Measurements from ENCODE around the gene SLC26A4. TPM values are rescaled to one million over a fixed set of nuclear protein-coding genes. Genes with fewer than 3 reads are reported as not detected.

Gene SLC26A4
- total and polyA plus RNA-seq, 10 of the 15 experiments (the other 5 are each of a cell fraction or from before 2014, with no cell fraction given), result 0.01 to 0.18 (median 0.08) TPM; not detected in 5

DNA sequence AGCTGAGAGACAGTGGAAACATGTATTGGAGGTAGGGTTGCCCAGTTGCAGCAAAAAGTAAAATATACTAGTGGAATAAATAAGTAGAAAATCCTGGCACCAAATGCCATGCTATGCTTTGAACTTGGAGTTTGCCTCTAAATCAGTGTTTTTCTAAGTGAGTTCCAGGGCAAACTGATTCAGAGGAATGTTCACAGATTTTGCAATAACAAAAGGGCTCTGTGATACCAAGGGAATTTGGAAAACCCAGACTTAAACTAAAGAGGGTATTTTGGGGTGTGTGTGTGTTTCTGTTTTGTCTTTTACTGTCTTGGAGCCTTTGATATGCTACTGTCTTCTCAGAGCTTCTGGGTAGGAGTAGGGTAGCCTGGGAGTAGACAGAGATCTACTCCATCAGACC lies 39.9 kb downstream of the SLC26A4 start (continued):
- TF ChIP-seq, protein P1, sequence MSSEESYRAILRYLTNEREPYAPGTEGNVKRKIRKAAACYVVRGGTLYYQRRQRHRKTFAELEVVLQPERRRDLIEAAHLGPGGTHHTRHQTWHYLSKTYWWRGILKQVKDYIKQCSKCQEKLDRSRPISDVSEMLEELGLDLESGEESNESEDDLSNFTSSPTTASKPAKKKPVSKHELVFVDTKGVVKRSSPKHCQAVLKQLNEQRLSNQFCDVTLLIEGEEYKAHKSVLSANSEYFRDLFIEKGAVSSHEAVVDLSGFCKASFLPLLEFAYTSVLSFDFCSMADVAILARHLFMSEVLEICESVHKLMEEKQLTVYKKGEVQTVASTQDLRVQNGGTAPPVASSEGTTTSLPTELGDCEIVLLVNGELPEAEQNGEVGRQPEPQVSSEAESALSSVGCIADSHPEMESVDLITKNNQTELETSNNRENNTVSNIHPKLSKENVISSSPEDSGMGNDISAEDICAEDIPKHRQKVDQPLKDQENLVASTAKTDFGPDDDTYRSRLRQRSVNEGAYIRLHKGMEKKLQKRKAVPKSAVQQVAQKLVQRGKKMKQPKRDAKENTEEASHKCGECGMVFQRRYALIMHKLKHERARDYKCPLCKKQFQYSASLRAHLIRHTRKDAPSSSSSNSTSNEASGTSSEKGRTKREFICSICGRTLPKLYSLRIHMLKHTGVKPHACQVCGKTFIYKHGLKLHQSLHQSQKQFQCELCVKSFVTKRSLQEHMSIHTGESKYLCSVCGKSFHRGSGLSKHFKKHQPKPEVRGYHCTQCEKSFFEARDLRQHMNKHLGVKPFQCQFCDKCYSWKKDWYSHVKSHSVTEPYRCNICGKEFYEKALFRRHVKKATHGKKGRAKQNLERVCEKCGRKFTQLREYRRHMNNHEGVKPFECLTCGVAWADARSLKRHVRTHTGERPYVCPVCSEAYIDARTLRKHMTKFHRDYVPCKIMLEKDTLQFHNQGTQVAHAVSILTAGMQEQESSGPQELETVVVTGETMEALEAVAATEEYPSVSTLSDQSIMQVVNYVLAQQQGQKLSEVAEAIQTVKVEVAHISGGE (CRISPR knock-in tag; IDR thresholded peaks at IDR 0.05), result no peak
- TF ChIP-seq RFX5 (IDR thresholded peaks at IDR 0.05; ENCODE audit: low read depth, low read length) (no peak), IKZF2 (IDR thresholded peaks at IDR 0.05) (no peak), HDAC2 (IDR thresholded peaks at IDR 0.05) (no peak), CREB1 (IDR thresholded peaks at IDR 0.05; ENCODE audit: low read depth) (no peak), EZH2 (IDR thresholded peaks at IDR 0.05; ENCODE audit: borderline replicate concordance, control insufficient read depth, low read depth, low read length) (no peak), SMAD1 (IDR thresholded peaks at IDR 0.05; ENCODE audit: low read depth, partially characterized antibody) (no peak)
- TF ChIP-seq, protein P2, sequence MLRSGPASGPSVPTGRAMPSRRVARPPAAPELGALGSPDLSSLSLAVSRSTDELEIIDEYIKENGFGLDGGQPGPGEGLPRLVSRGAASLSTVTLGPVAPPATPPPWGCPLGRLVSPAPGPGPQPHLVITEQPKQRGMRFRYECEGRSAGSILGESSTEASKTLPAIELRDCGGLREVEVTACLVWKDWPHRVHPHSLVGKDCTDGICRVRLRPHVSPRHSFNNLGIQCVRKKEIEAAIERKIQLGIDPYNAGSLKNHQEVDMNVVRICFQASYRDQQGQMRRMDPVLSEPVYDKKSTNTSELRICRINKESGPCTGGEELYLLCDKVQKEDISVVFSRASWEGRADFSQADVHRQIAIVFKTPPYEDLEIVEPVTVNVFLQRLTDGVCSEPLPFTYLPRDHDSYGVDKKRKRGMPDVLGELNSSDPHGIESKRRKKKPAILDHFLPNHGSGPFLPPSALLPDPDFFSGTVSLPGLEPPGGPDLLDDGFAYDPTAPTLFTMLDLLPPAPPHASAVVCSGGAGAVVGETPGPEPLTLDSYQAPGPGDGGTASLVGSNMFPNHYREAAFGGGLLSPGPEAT (IDR thresholded peaks at IDR 0.05; ENCODE audit: low read depth), result no peak

DNA sequence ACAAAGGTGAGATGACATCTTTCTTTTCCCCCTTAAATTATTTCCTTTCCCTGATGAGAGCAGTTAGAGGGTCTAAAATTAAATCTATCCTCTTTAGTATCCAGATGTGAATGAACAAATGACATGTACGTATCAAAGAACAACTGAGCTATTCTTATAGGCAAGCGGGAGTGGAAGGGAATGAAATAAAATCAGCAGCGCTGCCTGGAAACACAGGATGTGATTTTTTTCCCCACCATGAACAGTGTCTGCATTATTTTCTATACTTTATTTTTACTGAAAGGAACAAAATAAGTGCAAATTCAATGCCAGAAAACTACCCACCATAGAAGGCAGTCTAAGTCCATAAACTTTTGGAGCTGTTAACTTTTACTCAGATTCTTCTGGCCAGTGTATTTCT lies 40.6 kb downstream of the SLC26A4 start:
- no peak overlapping the region for H2AFZ ChIP-seq (ENCODE audit: control insufficient read depth, low read depth, low read length)
- in situ Hi-C loops (cut with MboI) (no loop called here), intact Hi-C loops (cut with micrococcal nuclease; ENCODE audit: unreplicated experiment) (no loop called here)
- no peaks in the 10 kb centered on the region for H4K20me1 ChIP-seq (ENCODE audit: control insufficient read depth, insufficient read depth)
- no TSS peak for BruUV-seq (replicated peaks)
- ChIA-PET SMC1A (ENCODE audit: uncharacterized antibody, unreplicated experiment) (interaction anchor here (1.3 kb wide), 1 partner anchor 8 kb away, joined by 3 read pairs; no protein-coding TSS in a partner anchor), POLR2A (no interaction called here), CTCF (interaction anchor here (1.0 kb wide), 1 partner anchor 25 kb away, joined by 3 read pairs; no protein-coding TSS in a partner anchor), RAD21 (ENCODE audit: unreplicated experiment) (no interaction called here)
- 68% methylated on average over 3 of the region's 3 CpGs for WGBS (ENCODE audit: insufficient coverage, insufficient replicate concordance, low lambda C conversion rate, missing lambda C conversion rate)
- ATAC-seq (no peak), FAIRE-seq (no peak), DNase-seq (ENCODE audit: low read depth, low spot score) (no peak)
- H3K9me3 ChIP-seq (replicated peaks; ENCODE audit: control insufficient read depth, insufficient read depth, low read length), result no peaks in the 10 kb centered on the region
- H3K9ac ChIP-seq (ENCODE audit: control insufficient read depth, insufficient read depth, low read length), result no peak overlapping the region
- no peaks in the 10 kb centered on the region for H3K4me1 ChIP-seq (ENCODE audit: control insufficient read depth, insufficient read depth, low read length)
- H3K79me2 ChIP-seq (ENCODE audit: control insufficient read depth, insufficient read depth, low read length), result no peaks in the 10 kb centered on the region
- peaks cover 2% of the 10 kb centered on the region in 2 experiments; a peak in 3 of 4 replicates for H3K27me3 ChIP-seq (replicated peaks in 1 of 2; ENCODE audit: control insufficient read depth in 2 of 2, insufficient read depth in 2 of 2, low read length in 1 of 2)
- no peak overlapping the region for H3K4me2 ChIP-seq (ENCODE audit: control insufficient read depth, insufficient read depth)
- no peak overlapping the region for H3K4me3 ChIP-seq
- no peak overlapping the region for H3K27ac ChIP-seq (ENCODE audit: control insufficient read depth, insufficient read depth)
- TF ChIP-seq BACH1 (IDR thresholded peaks at IDR 0.05; ENCODE audit: borderline replicate concordance) (no peak), HCFC1 (IDR thresholded peaks at IDR 0.05; ENCODE audit: low read length) (no peak)
- H3K36me3 ChIP-seq (ENCODE audit: control insufficient read depth in 2 of 2, insufficient read depth in 2 of 2, low read length in 1 of 2), result no peaks in the 10 kb centered on the region
